Left lung (tissue), 10 donors: Measurements from ENCODE around the gene VIP. TPM values are rescaled to one million over a fixed set of nuclear protein-coding genes. Genes with fewer than 3 reads are reported as not detected.

Source experiments
- ATAC-seq: fragments of 200-7000 bp; cut with Tn5 transposase; one replicate; pipeline ENCODE4 v1.9.1; 2020; ENCODE audit warnings: moderate library complexity
- DNase-seq, 4 donors: peaks; one replicate each; pipeline ENCODE4 v3.0.0-alpha.2; 2013 to 2020
- H3K27ac ChIP-seq, 2 donors: fragments of 200-600 bp; sonication (generic) in 1 of 2; one replicate each; pipeline versions ENCODE4 v1.5.0 to v1.8.0; 2020 to 2021
- H3K27me3 ChIP-seq, 2 donors: fragments of 200-600 bp; sonication (generic) in 1 of 2; one replicate each; pipeline versions ENCODE4 v1.5.0 to v1.8.0; 2020 to 2021
- H3K36me3 ChIP-seq, 2 donors: fragments of 200-600 bp; sonication (generic) in 1 of 2; one replicate each; pipeline versions ENCODE4 v1.5.0 to v1.8.0; 2020 to 2021
- H3K4me1 ChIP-seq, 2 donors: fragments of 200-600 bp; one replicate each; pipeline ENCODE4 v1.8.0; 2021
- H3K4me3 ChIP-seq, 2 donors: fragments of 200-600 bp; sonication (generic) in 1 of 2; one replicate each; pipeline versions ENCODE4 v1.5.0 to v1.8.0; 2020 to 2021; ENCODE audit warnings: mild to moderate bottlenecking in 1 of 2
- H3K9me3 ChIP-seq, 2 donors: fragments of 200-600 bp; sonication (generic) in 1 of 2; one replicate each; pipeline versions ENCODE4 v1.5.0 to v1.8.0; 2020 to 2021
- intact Hi-C, 2 donors: fragments of 100-400 bp; cut with DNase I; formaldehyde crosslinking; loops; one replicate each; pipeline versions ENCODE4 v1.11.2 to v1.14.2; 2022
- polyA plus RNA-seq, 6 donors: library from polyadenylated mRNA; unstranded; fragments of 120-200 nt; gene quantifications; one replicate each; pipeline ENCODE4 v1.2.1, GENCODE V29; 2013; ENCODE audit not compliant: insufficient read length in 6 of 6
- total RNA-seq, 2 donors: library from RNA; stranded (reverse); fragmentation: NEBNext Ultra II Directional; extraction: Animal tissue kit (Norgen Biotek cat#: 25700); gene quantifications; one replicate each; pipeline ENCODE4 v1.2.1, GENCODE V29; 2021
- TF ChIP-seq, protein P1 (sequence below), 2 donors: fragments of 200-600 bp; sonication (generic) in 1 of 2; IDR thresholded peaks; one replicate each; pipeline versions ENCODE4 v1.5.0 to v1.8.0; 2021; ENCODE audit warnings: antibody characterized with exemption in 2 of 2
- donor health status: DM: no; HTN: yes; CAD: no.
- donor health status: DM: no; HTN: no; CAD: no.

Gene VIP
- total and polyA plus RNA-seq, 8 donors: 0.23 to 3.8 (median 2.9) TPM

DNA sequence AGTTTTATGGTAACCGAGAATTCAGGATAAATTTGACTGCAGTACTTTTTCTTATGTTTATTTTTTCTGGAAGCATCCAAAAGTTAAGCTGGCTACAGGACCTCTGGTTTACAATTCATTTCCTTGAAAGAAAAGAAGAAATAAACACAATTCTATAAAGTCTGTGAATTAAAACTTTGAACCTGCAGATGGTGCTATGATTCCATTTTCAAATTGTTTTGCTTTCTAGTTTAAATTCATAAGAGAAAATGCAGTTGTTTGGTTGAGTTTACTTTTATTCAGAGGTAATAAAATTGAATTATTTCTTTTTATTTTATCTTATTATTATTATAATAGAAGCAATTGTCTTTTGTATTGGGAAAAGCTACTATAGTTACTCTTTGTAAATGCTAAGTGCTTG, 1.8 kb upstream of the VIP start:
- intact Hi-C loops: no loop called here
- no peaks in the 10 kb centered on the region for H3K27me3 ChIP-seq
- H3K4me3 ChIP-seq: no peak overlapping the region
- no peaks in the 10 kb centered on the region for H3K4me1 ChIP-seq
- TF ChIP-seq, protein P1, sequence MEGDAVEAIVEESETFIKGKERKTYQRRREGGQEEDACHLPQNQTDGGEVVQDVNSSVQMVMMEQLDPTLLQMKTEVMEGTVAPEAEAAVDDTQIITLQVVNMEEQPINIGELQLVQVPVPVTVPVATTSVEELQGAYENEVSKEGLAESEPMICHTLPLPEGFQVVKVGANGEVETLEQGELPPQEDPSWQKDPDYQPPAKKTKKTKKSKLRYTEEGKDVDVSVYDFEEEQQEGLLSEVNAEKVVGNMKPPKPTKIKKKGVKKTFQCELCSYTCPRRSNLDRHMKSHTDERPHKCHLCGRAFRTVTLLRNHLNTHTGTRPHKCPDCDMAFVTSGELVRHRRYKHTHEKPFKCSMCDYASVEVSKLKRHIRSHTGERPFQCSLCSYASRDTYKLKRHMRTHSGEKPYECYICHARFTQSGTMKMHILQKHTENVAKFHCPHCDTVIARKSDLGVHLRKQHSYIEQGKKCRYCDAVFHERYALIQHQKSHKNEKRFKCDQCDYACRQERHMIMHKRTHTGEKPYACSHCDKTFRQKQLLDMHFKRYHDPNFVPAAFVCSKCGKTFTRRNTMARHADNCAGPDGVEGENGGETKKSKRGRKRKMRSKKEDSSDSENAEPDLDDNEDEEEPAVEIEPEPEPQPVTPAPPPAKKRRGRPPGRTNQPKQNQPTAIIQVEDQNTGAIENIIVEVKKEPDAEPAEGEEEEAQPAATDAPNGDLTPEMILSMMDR (IDR thresholded peaks at IDR 0.05): no peak
- DNase-seq (no peak), ATAC-seq (no peak)
- H3K36me3 ChIP-seq: no peaks in the 10 kb centered on the region
- no peak overlapping the region for H3K27ac ChIP-seq
- H3K9me3 ChIP-seq: no peaks in the 10 kb centered on the region

DNA sequence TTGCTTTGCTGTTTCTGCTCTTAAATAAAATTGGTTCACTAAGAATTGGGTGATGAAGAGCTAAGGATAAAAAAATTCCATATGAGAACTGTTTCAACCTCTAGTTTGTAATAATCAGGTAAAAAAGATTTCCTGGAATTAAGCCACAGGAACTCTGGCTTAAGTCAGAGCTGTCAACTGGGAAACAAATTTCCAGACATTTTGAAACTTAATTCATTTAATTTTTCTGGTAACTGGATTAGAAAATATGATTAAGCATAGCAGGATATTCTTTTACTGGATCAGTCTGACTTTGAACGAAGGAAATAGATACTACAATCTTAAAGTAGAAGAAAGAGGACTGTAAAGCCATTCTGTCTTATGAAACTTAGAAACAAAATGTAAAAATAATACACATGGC, 1.3 kb upstream of the VIP start:
- Histone ChIP-seq H3K27ac (no peak overlapping the region), H3K4me1 (no peaks in the 10 kb centered on the region), H3K4me3 (no peak overlapping the region), H3K27me3 (no peaks in the 10 kb centered on the region), H3K36me3 (no peaks in the 10 kb centered on the region), H3K9me3 (no peaks in the 10 kb centered on the region)
- TF ChIP-seq, protein P1 (IDR thresholded peaks at IDR 0.05): no peak
- no peak for ATAC-seq
- DNase-seq: no peak
- intact Hi-C loops: no loop called here

DNA sequence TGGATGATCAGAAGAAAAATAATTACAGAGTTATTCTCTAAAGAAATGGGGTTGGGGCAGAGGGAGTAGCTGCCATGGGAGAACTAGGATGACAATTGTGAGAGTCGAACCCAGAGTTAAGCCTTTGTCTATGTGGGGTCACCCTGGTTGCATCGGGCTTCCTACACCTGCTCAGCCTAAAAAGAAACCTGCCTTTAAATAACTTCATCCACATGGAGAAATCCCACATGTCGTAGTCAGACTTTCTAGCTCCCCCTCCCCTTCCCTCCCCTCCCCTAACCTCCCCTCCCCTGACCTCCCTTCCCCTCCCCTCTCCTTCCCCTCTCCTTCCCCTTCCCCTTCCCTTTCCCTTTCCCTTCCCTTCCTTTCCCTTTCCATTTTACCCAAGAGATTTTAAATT, 14.7 kb downstream of the VIP start:
- no peak overlapping the region for H3K27ac ChIP-seq
- H3K9me3 ChIP-seq: no peaks in the 10 kb centered on the region
- TF ChIP-seq, protein P1 (IDR thresholded peaks at IDR 0.05): no peak
- no peak for ATAC-seq
- H3K27me3 ChIP-seq: no peaks in the 10 kb centered on the region
- no peaks in the 10 kb centered on the region for H3K36me3 ChIP-seq
- DNase-seq: no peak
- intact Hi-C loops: no loop called here
- no peaks in the 10 kb centered on the region for H3K4me1 ChIP-seq
- no peak overlapping the region for H3K4me3 ChIP-seq

DNA sequence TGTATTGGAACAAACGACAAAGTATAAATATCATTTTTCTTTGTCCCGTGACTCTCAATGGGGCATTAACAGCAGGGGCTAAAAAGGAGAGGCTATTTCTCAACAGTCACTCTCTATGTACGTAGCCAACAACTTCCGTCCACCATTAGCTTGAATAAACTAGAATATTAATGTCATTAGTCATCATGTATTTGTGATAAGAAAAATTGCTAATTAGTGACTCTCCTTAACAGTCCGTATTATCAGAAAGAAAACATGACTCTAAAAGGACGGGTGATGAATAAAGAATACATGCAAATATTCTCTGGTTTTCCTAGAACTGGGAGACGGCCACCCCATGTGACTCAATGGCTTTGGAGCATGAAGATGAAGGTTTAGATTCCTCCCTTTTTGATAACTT, 18.6 kb downstream of the VIP start:
- Histone ChIP-seq H3K27me3 (no peaks in the 10 kb centered on the region), H3K27ac (no peak overlapping the region), H3K4me1 (no peaks in the 10 kb centered on the region), H3K4me3 (no peak overlapping the region), H3K36me3 (no peaks in the 10 kb centered on the region), H3K9me3 (no peaks in the 10 kb centered on the region)
- no peak for ATAC-seq
- intact Hi-C loops: no loop called here
- no peak for DNase-seq
- TF ChIP-seq, protein P1 (IDR thresholded peaks at IDR 0.05): no peak

DNA sequence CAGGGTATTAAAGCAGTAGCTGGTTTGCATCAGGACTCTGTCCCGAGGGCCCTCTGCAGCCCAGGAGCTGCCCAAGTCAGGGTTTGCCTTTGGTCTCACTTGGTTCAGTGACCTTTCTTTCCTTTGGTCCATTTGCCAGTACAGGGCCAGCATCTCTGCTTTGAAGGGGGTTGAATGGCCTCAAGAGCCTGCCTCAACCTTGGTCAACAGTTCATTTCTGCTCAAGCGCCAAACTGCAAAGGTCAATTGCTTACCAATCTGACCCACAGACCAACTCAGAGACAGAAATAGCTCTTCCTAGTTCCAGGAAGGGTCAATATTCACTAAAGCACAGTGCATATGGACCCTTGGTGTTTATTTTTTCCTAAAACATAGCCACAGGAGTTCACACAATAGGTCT, 19.4 kb downstream of the VIP start:
- ATAC-seq: no peak
- no peak for DNase-seq
- H3K9me3 ChIP-seq: no peaks in the 10 kb centered on the region
- no peak overlapping the region for H3K27ac ChIP-seq
- H3K27me3 ChIP-seq: no peaks in the 10 kb centered on the region
- H3K4me1 ChIP-seq: no peaks in the 10 kb centered on the region
- TF ChIP-seq, protein P1 (IDR thresholded peaks at IDR 0.05): no peak
- no peak overlapping the region for H3K4me3 ChIP-seq
- intact Hi-C loops: no loop called here
- no peaks in the 10 kb centered on the region for H3K36me3 ChIP-seq
